Stimulated activated CD4-positive, alpha-beta T cell treated with anti-CD3 and anti-CD28 coated beads, Interleukin-15, amount 100 ng/mL, for 48 hours (primary cell): ENCODE results near the gene PAIP2B.

Experiments
- DNase-seq, 2 donors: peaks; one replicate each; pipeline ENCODE4 v3.0.0-alpha.2; 2020; ENCODE audit warnings: low read depth in 2 of 2

The PAIP2B gene

GRCh38 chr2:71153585-71154224 is 73.2 kb downstream of the PAIP2B start:
- no peak for DNase-seq

DNA sequence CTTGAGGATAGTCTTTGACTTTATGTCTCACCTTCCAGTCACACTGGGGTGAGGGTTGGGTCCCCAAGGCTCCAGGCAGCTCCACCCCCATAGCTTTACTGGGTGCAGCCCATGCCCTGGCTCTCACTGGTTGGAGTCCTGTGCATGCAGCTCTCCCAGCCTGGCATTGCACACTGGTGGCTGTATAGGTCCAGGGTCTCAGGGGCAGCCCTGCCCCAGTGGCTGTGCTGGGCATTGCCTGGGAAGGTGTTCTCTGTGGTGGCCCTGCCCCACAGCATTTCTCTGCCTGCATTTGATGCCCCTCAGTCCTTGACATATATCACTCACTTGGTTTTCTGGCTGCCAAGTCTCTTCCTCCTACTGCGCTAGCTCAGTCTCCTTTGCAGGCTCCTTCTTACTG is 75.3 kb downstream of the PAIP2B start:
- DNase-seq = no peak

- DNase-seq = no peak
Measured at GRCh38 chr2:71150082-71150816, 76.7 kb downstream of the PAIP2B start.

- DNase-seq = no peak
Measured at GRCh38 chr2:71148506-71149063, 78.3 kb downstream of the PAIP2B start.

- no peak for DNase-seq
Measured at GRCh38 chr2:71143782-71144181, 83.1 kb downstream of the PAIP2B start.

DNA sequence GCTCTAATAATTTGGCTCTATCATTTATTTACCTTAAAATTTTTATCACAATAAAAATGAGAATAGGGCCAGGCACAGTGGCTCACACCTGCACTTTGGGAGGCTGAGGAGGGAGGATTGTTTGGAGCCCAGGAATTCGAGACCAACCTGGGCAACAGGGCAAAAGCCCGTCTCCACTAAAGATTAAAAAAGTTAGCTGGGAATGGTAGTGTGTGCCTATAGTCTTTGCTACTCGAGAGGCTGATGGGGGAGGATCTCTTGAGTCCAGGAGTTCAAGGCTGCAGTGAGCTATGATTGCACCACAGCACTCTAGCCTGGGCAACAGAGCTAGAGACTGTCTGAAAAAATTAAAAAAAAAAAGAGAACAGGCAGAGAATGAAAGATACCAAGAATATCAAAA is 90.7 kb downstream of the PAIP2B start:
- DNase-seq = no peak

- no peak for DNase-seq
Measured at GRCh38 chr2:71133603-71134002, 93.3 kb downstream of the PAIP2B start.
